SK-N-SH (cell line): Measurements from ENCODE around the gene ATP6V0B.

Experiments used
- CHD2 ChIP-seq: fragments of 150-350 bp; IDR thresholded peaks from 2 replicates; pipeline ENCODE4 v1.6.1; 2018; ENCODE audit warnings: low read length; ENCODE audit not compliant: partially characterized antibody
- CTCF ChIP-seq: fragments of 200-600 bp; sonication (generic); IDR thresholded peaks from 2 replicates; pipeline ENCODE4 v1.6.1; 2017; ENCODE audit warnings: antibody characterized with exemption, mild to moderate bottlenecking, moderate library complexity
- EP300 ChIP-seq, 2 experiments: IDR thresholded peaks; 2 replicates each; pipeline versions ENCODE4 v1.4.0 to v1.6.1; 2012; ENCODE audit warnings: borderline replicate concordance in 1 of 2, low read depth in 1 of 2, low read length in 1 of 2
- GABPA ChIP-seq: IDR thresholded peaks from 2 replicates; pipeline ENCODE4 v1.4.0; 2012; ENCODE audit warnings: low read depth, mild to moderate bottlenecking
- GATA2 ChIP-seq: sonication (generic); formaldehyde crosslinking; IDR thresholded peaks from 2 replicates; pipeline ENCODE4 v1.5.0; 2020; ENCODE audit warnings: mild to moderate bottlenecking, missing genetic modification reagents
- IRF3 ChIP-seq: fragments of 150-350 bp; IDR thresholded peaks from 2 replicates; pipeline ENCODE4 v1.6.1; 2016; ENCODE audit warnings: mild to moderate bottlenecking, low read depth, low read length
- MAX ChIP-seq: IDR thresholded peaks from 2 replicates; pipeline ENCODE4 v1.4.0; 2012; ENCODE audit warnings: low read depth
- MEF2A ChIP-seq: IDR thresholded peaks from 2 replicates; pipeline ENCODE4 v1.4.0; 2012; ENCODE audit warnings: low read depth, borderline replicate concordance
- NRF1 ChIP-seq: IDR thresholded peaks from 2 replicates; pipeline ENCODE4 v1.6.1; 2012; ENCODE audit warnings: low read depth, mild to moderate bottlenecking, low read length
- POLR2AphosphoS5 ChIP-seq: IDR thresholded peaks from 2 replicates; pipeline ENCODE4 v1.6.1; 2012; ENCODE audit warnings: low read depth, low read length
- REST ChIP-seq: IDR thresholded peaks from 2 replicates; pipeline ENCODE4 v1.6.1; 2012; ENCODE audit warnings: mild to moderate bottlenecking, low read depth, low read length, moderate library complexity
- RFX5 ChIP-seq: IDR thresholded peaks from 2 replicates; pipeline ENCODE4 v1.6.1; 2012; ENCODE audit warnings: mild to moderate bottlenecking, improper control_type of control experiment, low read length
- TAF1 ChIP-seq: IDR thresholded peaks from 2 replicates; pipeline ENCODE4 v1.6.1; 2012; ENCODE audit warnings: low read depth, mild to moderate bottlenecking, low read length, moderate library complexity, borderline replicate concordance
- YY1 ChIP-seq: IDR thresholded peaks from 2 replicates; pipeline ENCODE4 v1.4.0; 2012; ENCODE audit warnings: low read depth, mild to moderate bottlenecking

GRCh38 chr1:43978264-43978550, 3.4 kb downstream of the ATP6V0B start:
- TF ChIP-seq CTCF (no peak), CHD2 (no peak), POLR2AphosphoS5 (no peak), EP300 (IDR thresholded peaks at IDR 0.05; ENCODE audit: borderline replicate concordance in 1 of 2, low read depth in 1 of 2, low read length in 1 of 2) (no peak), NRF1 (no peak), GATA2 (CRISPR knock-in tag) (no peak), MAX (no peak), TAF1 (no peak), REST (no peak), GABPA (no peak), MEF2A (no peak), YY1 (no peak), IRF3 (no peak), RFX5 (no peak)
